Thoracic aorta (tissue), 2 donors: ENCODE results near the gene YARS1. TPM values are rescaled to one million over a fixed set of nuclear protein-coding genes. Genes with fewer than 3 reads are reported as not detected.

Source experiments
- ATAC-seq: fragments of 150-250 bp; one replicate; pipeline ENCODE4 v1.8.0; 2017; ENCODE audit warnings: low read depth; ENCODE audit not compliant: insufficient number of reproducible peaks, low FRiP score
- DNase-seq: peaks from one replicate; pipeline ENCODE4 v3.0.0-alpha.2; 2020; ENCODE audit warnings: low spot score
- H3K27ac ChIP-seq, 2 donors: fragments of 200-600 bp; sonication (generic); 1 replicate in 1 of 2; 2 replicates in 1 of 2; pipeline ENCODE4 v1.5.1; 2016; ENCODE audit warnings: mild to moderate bottlenecking in 2 of 2, moderate library complexity in 2 of 2
- H3K27me3 ChIP-seq: fragments of 200-600 bp; sonication (generic); replicated peaks from 2 replicates; pipeline ENCODE4 v1.6.0; 2016; ENCODE audit warnings: mild to moderate bottlenecking; ENCODE audit not compliant: insufficient read depth
- H3K36me3 ChIP-seq: fragments of 200-600 bp; sonication (generic); one replicate; pipeline ENCODE4 v1.5.1; 2016
- H3K4me1 ChIP-seq, 2 donors: fragments of 200-600 bp; sonication (generic); 1 replicate in 1 of 2; 2 replicates in 1 of 2; pipeline versions ENCODE4 v1.5.1 to v1.6.0; 2016; ENCODE audit warnings: low read depth in 2 of 2, mild to moderate bottlenecking in 1 of 2; ENCODE audit not compliant: control insufficient read depth in 1 of 2
- H3K4me3 ChIP-seq: fragments of 200-600 bp; sonication (generic); 2 replicates; pipeline ENCODE4 v1.5.1; 2016; ENCODE audit warnings: mild to moderate bottlenecking
- H3K9me3 ChIP-seq: fragments of 200-600 bp; sonication (generic); 2 replicates; pipeline ENCODE4 v1.5.1; 2016
- total RNA-seq, 2 donors: library from RNA; depleted of rRNA; stranded (reverse); fragments of >200 nt; gene quantifications; one replicate each; pipeline versions ENCODE4 v1.1.0 to v1.2.3, GENCODE V29; 2016
- TF ChIP-seq, protein P1 (sequence below): fragments of 200-600 bp; sonication (generic); IDR thresholded peaks from one replicate; pipeline ENCODE4 v1.5.1; 2019; ENCODE audit warnings: antibody characterized with exemption

Gene YARS1
- total RNA-seq, 2 donors from 2014 or later, result 62.5 to 74.9 TPM

DNA sequence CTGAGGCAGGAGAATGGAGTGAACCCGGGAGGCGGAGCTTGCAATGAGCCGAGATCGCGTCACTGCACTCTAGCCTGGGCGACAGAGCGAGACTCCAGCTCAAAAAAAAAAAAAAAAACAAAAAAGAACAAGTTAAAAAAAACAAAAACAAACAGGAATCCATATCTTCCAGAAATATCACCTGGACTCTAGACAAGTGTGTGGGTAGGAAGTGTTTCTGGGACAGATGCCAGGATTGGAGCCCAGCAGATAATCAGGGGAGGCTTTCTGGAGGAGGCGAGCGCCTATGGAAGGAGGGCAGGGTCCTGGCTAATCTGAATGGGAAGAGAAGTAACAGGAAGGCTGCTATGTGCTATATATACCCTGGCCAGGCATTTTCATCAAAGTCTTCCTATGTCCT is 71.0 kb downstream of the YARS1 start:
- TF ChIP-seq, protein P1, sequence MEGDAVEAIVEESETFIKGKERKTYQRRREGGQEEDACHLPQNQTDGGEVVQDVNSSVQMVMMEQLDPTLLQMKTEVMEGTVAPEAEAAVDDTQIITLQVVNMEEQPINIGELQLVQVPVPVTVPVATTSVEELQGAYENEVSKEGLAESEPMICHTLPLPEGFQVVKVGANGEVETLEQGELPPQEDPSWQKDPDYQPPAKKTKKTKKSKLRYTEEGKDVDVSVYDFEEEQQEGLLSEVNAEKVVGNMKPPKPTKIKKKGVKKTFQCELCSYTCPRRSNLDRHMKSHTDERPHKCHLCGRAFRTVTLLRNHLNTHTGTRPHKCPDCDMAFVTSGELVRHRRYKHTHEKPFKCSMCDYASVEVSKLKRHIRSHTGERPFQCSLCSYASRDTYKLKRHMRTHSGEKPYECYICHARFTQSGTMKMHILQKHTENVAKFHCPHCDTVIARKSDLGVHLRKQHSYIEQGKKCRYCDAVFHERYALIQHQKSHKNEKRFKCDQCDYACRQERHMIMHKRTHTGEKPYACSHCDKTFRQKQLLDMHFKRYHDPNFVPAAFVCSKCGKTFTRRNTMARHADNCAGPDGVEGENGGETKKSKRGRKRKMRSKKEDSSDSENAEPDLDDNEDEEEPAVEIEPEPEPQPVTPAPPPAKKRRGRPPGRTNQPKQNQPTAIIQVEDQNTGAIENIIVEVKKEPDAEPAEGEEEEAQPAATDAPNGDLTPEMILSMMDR, result no peak

DNA sequence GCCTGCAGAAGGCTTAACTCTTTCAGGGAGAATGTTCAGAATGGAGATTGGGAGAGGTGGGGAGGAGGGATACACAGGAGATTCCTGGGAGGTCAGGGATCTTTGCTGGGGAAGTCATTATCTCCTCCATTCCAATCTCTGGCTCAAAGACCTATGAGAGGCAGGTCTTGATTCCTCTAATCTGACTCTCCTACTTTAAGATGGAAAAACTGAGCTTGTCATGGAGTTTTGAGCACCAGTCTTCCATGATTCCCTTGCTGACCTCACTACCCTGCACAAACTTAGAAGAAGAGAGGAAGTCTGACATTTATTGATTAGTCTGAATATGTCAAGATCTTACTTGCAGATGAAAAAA is 73.1 kb downstream of the YARS1 start:
- Histone ChIP-seq H3K27me3 (no peaks in the 10 kb centered on the region), H3K4me3 (no peak overlapping the region), H3K36me3 (no peaks in the 10 kb centered on the region), H3K9me3 (no peaks in the 10 kb centered on the region), H3K27ac (peak overlapping the region in 1 of 2 donors; percentile 78), H3K4me1 (peaks cover 6 to 26% of the 10 kb centered on the region in 2 donors)
- TF ChIP-seq, protein P1, result no peak
- ATAC-seq, result no peak
- DNase-seq, result no peak

More for the DNA sequence above, 71.0 kb downstream of the YARS1 start:
- no peak overlapping the region for H3K4me3 ChIP-seq
- no peaks in the 10 kb centered on the region for H3K9me3 ChIP-seq
- H3K27ac ChIP-seq, result no peak overlapping the region
- no peak for ATAC-seq
- no peak for DNase-seq
- peaks cover under 1 to 19% of the 10 kb centered on the region in 2 donors for H3K4me1 ChIP-seq
- no peaks in the 10 kb centered on the region for H3K27me3 ChIP-seq
- no peaks in the 10 kb centered on the region for H3K36me3 ChIP-seq

DNA sequence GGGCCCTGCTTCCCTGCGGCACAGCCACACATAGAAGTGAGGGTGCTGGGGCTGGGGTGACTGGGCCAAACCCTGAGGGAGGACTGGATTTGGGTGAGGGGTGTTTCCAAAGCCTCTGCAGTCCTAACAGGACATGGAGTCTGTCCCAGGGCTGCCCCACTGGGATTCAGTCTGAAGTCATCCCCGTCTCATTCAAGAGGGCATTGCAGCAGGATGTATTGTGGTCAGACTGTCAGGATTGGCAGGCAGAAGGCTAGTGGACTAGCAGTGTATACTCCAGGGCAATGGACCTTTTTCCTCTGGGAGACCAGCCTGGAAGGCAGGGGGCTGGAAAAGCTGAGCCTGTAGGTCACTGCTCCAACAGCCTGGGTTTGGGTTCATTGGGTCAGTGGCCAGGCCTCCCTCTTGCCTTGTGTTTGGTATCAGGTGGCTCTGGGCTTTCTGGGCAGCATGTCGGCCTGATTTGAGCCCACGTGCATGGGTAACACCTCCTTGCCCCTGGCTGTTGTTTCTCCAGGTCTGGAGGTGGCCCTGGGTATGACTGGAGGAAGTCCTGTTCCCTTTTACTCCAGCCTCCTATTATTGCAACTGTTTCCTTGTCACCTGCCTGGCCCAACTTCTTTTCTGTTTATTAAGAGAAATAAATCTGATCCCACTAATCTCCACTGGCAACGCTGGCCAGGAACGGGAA is 73.6 kb downstream of the YARS1 start:
- no peaks in the 10 kb centered on the region for H3K36me3 ChIP-seq
- H3K27ac ChIP-seq, result peak overlapping the region; percentile 75 to 78
- DNase-seq (no peak), ATAC-seq (no peak)
- TF ChIP-seq, protein P1, result no peak
- H3K27me3 ChIP-seq, result no peaks in the 10 kb centered on the region
- H3K9me3 ChIP-seq, result no peaks in the 10 kb centered on the region
- peaks cover 6 to 26% of the 10 kb centered on the region in 2 donors for H3K4me1 ChIP-seq
- no peak overlapping the region for H3K4me3 ChIP-seq

DNA sequence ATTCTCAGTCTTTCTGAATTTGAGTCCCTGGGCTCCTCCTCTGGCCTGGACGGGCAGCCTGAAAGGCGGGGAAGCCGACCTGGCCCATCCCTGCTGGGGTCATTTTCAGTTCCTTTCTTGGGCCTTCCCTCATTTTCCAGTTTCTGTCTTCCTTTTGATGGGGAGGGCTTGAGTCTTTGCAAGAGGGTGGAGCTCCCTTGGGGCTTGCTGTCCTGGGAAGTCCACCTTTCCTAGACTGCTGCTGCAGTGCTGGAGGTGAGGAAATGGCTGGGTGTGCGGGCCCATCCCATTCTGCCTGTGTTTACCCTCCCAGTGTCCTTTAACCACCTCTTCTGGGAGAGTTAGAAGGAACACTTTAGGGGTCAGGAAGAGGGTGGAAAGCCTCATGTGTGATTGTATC is 74.2 kb downstream of the YARS1 start:
- Histone ChIP-seq H3K9me3 (no peaks in the 10 kb centered on the region), H3K36me3 (no peaks in the 10 kb centered on the region), H3K4me3 (peak overlapping the region; percentile 90), H3K27me3 (no peaks in the 10 kb centered on the region), H3K4me1 (peaks cover 6 to 26% of the 10 kb centered on the region in 2 donors), H3K27ac (peak overlapping the region; percentile 75 to 78)
- TF ChIP-seq, protein P1, result no peak
- ATAC-seq (no peak), DNase-seq (no peak)

DNA sequence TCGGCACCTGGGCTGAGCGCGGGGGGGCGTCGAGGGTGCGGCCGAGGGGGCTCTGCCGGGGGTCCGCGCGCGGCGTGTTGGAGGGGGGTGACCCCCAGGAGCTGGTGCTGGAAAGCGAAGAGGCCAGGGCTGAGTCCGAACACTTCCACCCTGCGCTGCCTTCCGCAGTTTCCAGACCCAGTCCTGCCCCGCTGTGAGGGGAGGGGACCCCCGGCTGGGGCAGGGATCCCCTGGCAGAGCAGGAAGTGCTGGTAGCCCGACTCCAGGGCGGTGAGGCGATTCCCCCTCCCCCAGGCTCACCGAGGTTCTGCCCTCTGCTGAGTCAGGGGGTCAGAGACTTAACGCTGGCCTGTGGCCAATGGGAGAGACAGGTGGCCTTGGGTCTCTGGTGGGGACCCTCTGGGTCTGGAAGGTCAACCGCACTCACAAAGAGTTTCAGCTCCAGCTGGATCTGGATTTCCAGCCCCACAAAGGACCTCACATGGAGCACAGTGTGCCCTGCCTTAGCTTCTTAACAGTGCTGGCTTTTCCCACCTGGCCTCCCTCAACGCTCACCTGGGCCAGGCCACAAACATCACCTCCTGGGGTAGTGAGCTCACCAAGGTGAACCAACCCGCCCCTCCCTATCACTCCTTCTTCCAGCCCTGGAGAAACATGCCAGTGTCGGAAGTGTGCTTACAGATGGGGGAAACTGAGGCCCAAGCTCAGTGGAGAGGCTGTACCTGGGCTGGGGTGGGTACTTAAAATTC is 74.8 kb downstream of the YARS1 start:
- H3K27ac ChIP-seq, result peak overlapping the region; percentile 75 to 78
- DNase-seq, result no peak
- TF ChIP-seq, protein P1, result no peak

More for the DNA sequence above, 74.8 kb downstream of the YARS1 start:
- Histone ChIP-seq H3K4me3 (peak overlapping the region; percentile 90), H3K36me3 (no peaks in the 10 kb centered on the region), H3K4me1 (peaks cover 6 to 26% of the 10 kb centered on the region in 2 donors), H3K9me3 (no peaks in the 10 kb centered on the region), H3K27me3 (no peaks in the 10 kb centered on the region)
- ATAC-seq, result no peak
